HG02938 (cell line): ENCODE measurements around the gene PPP1R14C.

ENCODE experiments used
- ATAC-seq: cut with Tn5 transposase; IDR thresholded peaks from one replicate; pipeline ENCODE4 v1.9.1; 2021; ENCODE audit warnings: mild to moderate bottlenecking, moderate library complexity; ENCODE audit not compliant: unreplicated experiment

PPP1R14C gene

GRCh38 chr6:150289454-150290071, 146.7 kb downstream of the PPP1R14C start:
- no peak for ATAC-seq

- no peak for ATAC-seq
Observed at GRCh38 chr6:150290429-150290828, 147.6 kb downstream of the PPP1R14C start.

GRCh38 chr6:150291968-150292710, 149.3 kb downstream of the PPP1R14C start:
- ATAC-seq, result no peak

- ATAC-seq, result no peak
Observed at GRCh38 chr6:150293019-150293418, 150.2 kb downstream of the PPP1R14C start.

GRCh38 chr6:150293423-150294173, 150.8 kb downstream of the PPP1R14C start:
- ATAC-seq, result no peak

GRCh38 chr6:150296890-150297289, 154.0 kb downstream of the PPP1R14C start:
- no peak for ATAC-seq

GRCh38 chr6:150297327-150298029, 154.6 kb downstream of the PPP1R14C start:
- no peak for ATAC-seq

GRCh38 chr6:150298030-150298380, 155.2 kb downstream of the PPP1R14C start:
- ATAC-seq, result no peak

- ATAC-seq, result no peak
Observed at GRCh38 chr6:150298676-150299075, 155.8 kb downstream of the PPP1R14C start.
